ENCODE results near the gene AMPD2.

The AMPD2 gene

DNA sequence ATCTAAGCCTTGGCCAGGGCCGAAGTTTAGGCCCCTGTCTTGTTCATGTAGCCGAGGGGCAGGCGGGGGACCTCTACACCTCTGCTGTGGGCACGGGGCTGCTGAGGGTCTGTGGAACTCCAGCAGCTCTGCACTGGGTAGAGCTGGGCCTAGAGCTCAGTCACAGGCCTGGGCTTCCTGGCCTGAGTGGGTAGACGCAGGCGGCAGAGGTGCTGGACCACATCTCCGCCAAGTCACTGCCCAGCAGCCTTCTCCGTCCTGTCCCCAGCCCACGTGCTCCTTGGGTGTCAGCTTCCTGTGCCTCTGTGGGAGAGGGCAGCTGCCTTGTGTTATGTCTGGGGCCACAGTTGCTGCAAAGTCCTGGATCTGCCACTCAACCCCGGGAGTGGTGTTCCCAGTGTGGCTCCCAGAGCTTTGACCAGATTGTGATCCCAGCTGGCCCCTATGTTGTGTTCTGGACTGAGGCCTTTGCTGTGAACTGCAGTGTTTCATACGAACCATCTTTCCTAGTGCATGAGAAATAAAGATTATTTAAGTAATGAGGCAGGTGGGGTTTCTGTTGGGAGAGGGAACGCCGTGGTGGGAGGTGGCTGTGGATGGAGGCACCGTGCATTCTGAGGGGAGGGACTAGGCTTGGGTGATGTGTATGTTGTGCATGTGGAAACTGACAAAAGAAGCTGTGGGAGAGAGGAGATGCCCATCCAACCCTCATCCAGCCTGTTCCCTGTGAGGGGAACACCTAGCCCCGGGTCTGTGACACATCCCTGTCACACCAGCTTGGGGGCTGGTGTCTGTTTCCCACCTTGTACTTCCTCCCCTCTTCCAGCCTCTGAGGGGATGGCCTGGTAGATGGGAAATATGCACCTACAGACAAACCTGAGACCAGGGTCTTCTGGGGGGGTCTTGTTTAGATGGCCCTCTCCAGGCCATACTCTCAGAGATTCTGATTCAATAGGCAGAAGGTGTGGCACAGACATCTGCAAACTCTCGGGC is 12.2 kb downstream of the AMPD2 start:
- no peak for DNase-seq

DNA sequence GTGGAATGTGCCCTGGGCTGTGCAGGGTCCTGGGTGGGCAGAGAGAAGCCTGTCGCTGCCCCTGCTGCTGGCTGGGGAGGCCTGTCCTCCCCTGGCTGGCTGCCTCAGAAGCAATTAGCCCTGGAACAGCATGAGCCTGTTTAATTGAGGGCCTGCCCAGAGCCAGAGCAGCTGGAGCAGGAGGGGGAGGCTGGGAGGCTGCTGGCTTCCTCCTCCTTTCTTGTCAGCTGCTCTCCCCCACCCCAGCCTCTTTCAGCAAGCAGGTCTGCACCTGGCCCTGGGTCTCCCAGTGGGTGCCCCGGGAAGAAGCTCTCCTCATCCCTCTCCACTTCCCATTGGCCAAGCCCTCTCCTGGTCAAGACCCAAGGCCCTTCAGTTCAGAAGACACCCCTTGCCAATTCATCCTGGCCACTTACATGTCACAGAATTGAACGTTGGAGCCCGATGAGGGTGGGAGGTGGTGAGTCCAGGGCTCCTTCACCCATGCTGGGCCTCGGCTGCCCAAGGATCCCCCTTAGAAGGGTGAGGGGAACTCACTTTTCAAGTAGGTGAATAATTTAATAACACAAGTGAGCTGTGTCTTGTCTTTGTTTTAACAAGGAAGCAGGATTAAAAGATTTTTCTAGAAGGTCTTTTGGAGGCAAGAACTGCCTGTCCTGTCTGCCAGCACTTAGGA is 13.2 kb downstream of the AMPD2 start:
- DNase-seq, result no peak

DNA sequence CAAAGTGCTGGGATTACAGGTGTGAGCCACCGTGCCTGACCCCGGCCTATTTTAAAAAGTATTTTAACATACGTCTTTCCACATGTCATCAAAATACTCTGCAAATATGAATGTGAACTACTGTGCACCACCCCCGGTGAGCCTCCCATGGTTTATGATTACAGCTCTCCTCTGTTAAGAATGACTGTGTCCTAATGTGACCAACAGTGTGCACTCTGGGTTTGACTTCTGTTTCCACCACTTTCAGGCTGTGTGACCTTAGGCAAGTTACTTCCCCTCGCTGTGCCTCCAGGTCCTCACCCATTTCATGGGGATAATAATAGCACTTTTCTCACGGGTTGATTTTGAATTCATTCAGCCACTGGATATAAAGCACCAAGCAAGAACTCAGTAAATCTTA is 14.7 kb downstream of the AMPD2 start:
- DNase-seq, result no peak

DNA sequence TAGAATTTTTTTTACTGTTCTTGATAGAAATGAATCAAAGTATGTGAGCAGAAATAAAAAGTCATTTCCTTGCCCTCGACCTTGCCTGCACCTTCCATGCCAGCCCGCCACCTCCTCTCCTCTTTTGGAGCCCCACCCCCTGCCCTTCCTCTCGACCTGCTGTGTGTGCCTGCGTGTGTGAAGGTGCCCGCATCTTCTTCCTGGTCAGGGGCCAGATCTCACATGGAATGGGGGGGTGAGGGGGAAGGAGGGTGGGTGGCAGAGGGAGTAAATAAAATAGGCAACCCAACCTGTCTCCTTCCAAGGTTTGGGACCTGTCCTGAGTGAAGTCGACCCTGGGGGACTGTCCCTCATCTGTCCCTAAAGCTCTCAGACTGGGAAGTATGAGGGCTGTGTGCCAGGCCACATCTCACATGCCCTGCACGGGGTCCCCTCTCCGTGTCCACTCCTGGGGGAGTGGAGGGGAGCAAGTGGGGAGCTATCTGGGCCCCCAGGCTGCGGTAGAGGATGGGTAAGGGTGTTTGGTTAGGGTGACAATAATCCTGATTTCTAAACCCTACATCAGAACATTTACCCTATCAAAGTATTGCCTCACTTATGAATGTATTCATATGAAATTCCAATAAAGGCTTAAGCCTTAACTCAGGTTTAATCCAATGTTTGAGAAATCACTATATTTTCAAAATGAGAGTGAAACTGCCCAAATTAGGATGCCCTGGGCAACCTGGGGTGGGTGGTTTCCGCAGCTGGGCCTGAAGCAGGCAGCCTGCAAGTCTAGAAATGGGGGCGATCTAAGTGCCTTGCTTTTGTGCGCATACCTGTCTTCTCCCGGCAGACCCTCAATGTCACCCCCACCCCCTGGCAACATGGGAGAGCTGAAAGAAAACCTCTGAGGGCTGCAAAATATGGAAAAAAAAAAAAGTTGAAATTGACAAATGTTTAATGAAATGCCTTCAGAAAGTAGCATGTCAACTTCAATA is 15.4 kb downstream of the AMPD2 start:
- peak; percentile 9 for DNase-seq

DNA sequence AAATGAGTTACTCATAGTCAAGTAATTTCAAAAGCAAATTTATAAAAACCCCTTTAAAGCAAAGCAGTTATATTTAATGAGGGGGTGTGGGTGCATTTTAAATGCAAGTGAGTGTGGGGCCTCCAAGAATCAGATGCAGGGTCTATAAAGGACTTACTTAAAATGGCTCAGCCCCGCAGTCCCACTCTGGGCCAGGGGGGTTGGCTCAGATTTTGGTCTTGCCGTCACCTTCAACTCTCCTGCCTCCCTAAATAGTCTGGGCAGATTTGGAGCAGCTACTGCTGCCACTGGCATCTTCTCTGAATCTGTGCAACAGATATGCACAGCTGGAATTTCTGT is 16.2 kb downstream of the AMPD2 start:
- no peak for DNase-seq

DNA sequence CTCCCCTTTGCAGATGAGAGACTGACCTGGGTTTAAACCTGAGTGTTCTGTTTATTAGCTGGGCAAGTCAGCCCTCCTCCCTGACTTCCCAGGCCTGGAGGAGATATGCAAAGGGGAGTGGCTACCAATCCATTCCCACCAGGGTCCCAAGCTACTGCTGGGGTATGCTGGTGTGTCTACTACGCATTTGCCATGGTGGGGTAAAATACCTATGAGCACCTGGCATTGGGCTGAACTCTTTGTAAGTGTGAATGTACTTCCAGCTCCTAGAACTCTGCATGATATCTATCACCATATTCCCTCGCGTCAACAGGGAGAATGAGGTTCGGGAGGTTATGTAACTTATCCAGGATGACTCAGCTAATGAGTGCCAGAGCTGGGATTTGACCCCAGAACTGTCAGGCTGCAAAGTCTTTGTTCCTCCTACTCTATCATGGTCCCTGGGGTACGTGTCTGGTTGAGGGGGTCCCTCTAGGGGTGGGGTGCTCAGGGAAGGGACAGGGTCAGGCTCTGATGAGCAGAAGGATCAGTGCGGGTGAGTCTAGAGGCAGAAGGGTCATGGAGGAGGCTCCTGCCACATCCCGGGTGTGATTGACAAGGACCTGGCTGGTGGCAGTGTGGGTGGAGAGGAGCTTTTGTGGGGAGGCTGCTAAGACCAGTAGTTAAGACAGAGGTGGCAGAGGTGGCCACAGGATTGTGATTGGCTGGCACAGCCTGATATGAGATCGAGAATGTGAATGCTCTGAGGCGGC is 16.7 kb downstream of the AMPD2 start:
- DNase-seq, result no peak

DNA sequence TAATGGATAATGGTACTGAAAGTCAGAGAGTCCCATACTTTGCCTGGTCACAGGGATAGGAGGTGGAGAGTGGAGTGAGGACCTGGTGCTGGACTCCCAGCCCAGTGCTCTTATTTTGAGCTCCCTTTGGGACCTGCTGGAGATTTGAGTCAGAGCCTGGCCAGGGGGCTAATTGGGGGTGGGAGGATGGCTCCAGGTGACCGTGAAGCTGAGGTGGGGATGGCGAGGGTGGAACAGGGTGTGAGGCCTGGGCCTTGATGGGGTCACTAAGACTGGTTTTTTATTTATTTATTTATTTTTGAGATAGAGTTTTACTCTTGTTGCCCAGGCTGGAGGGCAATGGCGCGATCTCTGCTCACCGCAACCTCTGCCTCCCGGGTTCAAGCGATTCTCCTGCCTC is 17.8 kb downstream of the AMPD2 start:
- no peak for DNase-seq

DNA sequence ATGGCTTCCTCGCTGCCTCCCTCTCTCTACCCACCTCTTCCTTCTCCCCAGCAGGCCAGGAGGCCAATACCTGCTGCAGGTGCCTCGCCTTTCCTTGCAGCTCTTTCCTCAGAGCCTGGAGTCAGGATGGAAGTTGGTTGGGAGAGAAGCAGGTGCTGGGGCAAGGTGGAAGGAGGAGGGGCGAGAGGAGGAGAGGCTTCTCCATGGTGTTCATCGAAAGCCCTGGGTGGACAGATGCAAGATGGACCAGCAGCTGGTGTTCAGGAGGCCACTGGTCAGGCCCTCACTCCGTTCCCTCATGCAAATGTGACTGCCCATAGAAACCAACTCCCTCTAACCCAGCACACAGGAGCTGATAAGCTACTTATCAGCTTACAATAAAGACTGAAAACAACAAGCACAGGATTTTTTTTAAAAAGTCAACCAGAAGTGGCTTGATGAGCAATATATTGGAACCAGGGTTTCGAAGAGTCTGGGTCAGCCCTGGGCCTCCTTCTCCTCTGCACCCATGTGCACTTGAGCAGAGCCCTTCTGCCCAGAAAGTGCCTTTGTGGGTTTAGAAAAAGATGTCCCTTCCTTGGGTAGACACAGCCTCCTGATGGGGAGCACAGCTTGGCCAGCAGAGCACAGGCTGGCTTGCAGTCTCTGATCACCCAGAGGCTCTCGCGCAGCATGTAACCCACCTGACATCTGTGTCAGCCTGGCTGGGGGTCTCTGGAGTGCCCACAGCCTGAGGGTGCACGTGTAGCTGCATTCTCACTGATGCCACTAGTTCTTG is 19.6 kb downstream of the AMPD2 start:
- no peak for DNase-seq

DNA sequence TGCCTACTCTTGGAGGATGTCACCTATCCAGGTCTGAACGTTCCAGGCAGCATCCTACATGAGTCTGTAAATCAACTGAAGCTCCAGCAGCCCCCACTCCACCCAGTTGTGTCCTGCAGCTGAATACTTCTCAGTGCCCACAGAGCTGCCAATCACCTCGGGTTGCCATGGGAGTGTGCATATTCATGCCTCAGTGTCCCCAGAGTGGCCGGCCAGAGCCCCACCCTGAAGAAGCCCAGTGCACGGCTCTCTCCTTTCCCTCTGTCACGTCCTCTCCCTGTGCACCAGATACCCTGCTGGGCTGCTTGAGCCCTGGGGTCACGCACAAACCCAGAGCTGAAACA is 20.2 kb downstream of the AMPD2 start:
- no peak for DNase-seq

DNA sequence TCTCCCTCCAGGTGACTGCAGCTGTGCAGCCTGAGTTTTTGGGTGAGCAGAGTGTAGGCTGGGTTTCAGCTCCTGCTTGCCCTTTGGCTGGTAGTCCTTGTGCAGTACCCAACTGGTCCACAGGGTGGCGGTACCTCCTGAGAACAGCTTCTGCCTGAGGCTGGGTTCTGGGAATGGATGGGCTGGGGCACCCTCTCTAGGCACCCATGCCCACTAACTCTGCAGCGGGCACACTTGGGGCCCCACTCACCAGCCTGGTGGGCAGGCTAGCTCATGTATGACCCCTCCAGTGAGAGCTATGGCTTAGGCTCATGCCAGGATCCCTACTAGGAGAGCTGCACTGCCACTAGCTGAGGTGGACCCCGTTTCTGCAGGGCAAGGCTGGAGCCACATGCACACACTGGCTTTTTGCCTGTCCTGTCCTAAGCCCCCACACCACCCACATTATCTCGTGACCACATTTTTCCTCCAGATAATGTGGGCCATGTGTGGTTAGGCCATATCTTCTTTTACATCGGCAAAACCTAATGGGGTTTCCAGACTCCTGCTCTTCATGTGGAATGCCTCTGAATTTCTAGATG is 20.7 kb downstream of the AMPD2 start:
- DNase-seq, result peak; percentile 87

DNA sequence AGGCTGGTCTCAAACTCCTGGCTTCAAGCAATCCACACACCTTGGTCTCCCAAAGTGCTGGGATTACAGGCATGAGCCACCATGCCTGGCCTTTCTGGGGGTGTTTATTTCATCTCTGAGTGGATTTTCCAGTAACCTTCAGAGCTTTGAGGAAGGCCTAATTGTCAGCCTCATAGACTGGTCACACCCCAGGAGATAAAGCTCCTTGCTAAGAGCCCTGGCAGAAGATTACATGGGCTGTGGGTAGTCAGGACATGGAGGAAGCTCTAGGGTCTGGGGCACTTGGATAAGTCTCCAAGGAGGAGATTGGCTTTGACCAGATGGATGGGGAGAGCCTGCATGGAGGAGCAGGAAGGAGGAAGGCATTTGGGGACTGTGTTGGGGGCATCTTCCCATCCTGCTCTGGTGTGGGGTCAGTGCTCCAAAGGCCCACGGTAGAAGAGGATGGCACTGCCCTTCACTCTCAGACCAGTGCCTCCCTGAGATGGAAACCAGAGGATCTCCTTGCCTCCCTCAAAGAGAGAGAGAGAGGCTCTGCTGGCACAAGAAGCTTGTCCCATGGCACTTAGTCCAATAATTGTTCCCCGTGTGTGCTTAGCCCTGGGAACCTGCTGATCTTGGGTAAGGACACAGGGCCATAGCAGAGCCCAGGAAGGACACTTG is 21.6 kb downstream of the AMPD2 start:
- DNase-seq, result no peak

DNA sequence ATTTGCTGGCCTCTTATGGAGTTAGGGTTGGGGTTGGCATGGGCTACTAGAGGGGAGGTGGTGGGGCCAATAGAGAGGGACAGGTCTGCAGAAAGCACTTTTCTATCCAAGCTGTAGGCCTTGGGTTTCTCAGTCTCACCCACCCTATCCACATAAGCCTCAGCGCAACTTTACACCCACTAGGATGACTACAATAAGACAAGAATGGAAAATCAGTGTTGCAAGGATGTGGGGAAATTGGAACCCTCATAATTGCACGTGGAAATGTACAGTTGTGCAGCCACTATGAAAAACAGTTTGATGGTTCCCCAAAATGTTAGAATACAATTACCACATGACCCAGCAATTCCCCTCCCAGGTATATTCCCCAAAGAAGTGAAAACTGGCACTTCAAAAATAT is 22.2 kb downstream of the AMPD2 start:
- no peak for DNase-seq

DNA sequence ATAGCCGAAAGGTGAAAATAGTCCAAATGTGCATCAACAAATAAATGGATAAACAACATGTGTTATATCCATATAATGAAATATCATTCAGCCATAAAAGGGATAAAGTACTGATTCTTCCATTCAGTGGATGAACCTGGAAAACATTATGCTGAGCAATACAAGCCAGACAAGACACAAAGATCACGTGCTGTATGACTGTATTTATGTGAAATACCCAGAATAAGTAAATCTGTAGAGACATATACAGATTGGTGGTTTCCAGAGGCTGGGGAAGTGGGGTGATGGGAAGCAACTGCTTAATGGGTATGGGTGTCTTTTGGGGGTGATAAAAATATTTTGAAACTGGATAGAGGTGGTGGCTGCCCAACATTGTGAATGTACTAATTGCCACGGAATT is 23.0 kb downstream of the AMPD2 start:
- DNase-seq, result no peak

DNA sequence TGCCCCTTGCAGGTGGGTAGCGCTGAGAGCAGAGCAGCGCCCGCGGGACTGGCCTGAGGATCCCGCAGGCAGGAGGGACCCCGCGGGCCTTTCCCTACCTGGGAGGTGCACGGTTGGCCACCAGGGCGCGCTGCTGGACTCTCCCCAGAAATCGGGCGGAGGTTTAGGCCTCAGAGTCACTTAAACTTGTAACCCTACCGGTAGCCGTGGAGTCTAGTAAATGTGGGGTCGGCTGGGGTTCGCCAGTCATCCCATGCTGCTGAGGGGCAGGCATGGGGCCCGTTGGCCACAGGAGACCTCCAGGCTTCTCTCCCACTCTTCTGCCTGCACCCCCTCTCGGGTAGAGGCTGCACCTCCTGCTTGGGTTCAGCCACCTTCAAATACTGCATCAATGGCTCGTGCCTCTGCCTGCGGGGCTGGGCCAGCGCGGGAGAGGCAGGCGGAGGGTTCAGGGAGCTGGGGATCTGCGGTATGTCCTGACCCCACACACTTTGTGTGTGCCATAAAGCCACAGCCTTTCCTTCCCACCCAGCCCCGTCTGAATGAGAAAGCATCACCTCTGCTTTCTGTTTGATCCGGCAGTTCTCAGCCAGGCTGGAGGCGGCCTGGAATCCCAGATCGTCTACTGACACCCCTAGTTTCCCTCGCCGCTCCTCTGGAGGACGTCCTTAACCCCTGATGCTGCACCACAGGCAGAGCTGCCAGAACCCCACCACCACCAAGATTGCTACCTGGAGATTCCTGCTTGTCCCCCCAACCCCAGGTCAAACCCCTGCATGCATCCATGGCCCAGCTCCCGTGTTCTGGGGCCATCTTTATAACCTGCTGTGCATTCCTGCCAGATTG is 24.0 kb downstream of the AMPD2 start:
- peak; percentile 80 for DNase-seq

DNA sequence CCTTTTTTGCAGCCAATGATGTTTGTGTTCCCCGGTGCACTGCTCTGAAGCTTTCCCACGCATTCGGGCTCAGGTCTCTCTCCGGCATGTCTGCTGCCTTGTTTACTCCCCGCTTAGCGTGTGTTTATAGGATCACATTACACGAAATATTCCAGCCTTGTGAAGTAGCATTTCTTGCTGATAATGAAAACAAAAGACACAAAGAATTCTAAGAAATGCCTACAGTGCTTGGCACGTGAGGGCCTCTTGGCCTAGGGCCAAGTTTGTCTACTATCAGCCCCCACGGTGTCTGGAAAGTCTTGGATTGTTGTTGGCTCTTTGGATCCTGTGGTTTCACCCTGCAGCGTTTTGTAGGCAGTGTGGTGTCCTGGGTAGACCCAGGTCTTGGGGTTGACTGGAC is 25.0 kb downstream of the AMPD2 start:
- no peak for DNase-seq

DNA sequence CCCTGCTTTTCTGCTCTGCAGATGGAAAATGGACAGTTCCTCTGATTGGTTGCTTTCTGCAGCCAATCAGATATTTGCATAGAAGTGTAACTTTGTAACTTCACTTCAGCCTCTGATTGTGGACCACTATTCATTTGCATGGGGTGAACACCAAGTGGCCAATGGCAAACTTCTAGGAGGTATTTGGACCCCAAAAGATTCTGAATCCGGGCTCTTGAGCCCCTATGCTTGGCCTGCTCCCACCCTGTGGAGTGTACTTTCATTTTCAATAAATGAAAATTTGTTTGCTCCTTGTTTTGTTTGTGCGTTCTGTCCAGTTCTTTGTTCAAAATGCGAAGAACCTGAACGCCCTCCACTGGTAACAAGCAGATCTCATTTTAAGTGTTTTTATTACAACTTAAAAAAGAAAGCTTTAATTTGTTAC is 29.9 kb downstream of the AMPD2 start:
- DNase-seq, result no peak

DNA sequence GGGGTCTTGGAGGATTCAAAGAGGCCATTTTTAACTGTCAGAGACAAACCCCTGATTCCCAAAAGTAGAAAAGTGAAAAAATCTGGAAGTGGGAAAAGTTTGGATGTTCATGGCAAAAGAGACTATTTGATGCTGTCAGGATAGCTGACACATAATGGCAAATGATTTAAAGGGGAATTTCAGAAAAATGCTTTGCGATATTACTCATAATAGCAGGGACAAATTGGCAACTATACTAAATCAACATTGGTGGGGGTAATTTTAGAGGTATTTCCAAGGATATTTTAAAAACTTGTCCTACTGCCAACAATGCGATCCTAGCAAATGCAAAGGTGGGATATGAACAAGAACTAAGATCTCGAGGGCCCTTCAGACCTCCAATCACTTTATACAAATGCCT is 31.0 kb downstream of the AMPD2 start:
- DNase-seq, result no peak

DNA sequence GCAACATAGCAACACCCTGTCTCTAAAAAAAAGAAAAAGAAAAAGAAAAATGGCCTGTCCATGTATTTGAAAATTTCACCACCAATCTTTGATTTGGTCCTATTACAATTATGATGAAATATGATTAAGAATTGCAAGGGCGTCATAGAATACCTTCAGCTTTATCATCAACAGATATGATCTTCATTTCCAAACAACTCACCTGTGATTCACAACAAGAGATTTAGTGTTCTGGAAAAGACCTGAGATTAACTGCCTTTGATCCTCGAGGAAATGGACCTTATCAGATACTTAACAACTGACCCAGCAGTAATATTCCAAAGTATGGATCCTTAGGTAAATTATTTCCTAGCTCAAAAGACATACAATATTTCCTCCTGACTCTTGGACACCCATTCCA is 32.8 kb downstream of the AMPD2 start:
- DNase-seq, result no peak

DNA sequence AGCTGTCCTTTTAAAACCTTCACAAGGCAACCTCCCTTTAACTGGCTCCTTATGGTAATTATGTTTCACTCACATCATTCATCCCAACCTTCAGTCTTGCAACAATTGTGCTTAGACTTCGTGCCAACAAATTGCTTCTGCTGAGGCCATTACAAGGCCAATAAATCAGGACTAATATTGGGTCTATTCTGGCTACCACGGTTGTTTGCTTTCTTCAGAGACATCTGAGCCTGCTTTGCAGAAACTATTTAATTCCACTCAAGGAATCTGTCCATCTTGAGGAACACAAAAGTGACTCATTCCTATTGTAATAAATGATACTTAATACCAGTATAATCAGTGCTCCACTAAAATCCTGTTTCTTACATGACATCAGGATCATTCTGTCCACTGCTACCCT is 33.7 kb downstream of the AMPD2 start:
- no peak for DNase-seq

DNA sequence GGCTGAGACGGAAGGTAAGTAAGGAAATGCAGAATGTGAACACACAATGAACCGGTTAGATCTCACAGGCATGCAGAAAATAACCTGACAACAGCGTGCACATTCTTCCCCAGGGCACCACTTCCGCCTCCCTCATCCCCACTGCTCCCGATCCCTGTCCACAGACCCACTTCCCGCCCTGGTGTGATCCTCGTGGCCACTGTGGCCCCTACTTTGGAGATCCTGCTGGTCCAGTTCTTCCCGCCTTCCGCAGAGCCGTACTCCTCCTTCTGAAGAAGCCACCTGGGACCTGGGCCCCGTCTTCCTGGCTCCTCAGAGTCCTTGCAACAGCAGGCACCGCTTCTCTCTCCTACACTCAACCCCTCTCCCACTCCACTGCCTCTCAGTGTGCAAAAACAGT is 34.9 kb downstream of the AMPD2 start:
- no peak for DNase-seq

All from stimulated activated naive CD4-positive, alpha-beta T cell treated with Interleukin-2 at 50 U/mL for 16 hours (primary cell).